B cell (primary cell): ENCODE results near the gene BCOR. TPM values are rescaled to one million over a fixed set of nuclear protein-coding genes. Genes with fewer than 3 reads are reported as not detected.

ENCODE experiments used
- ATAC-seq: fragments of 200-7000 bp; cut with Tn5 transposase; one replicate; pipeline ENCODE4 v1.10.0; 2021; ENCODE audit warnings: low read depth, mild to moderate bottlenecking, moderate number of reproducible peaks, moderate library complexity
- CTCF ChIA-PET: fragments of 350-600 bp; sonication (Branson Sonifier 250); formaldehyde crosslinking; loops from one replicate; lab custom pipeline; 2021; ENCODE audit warnings: antibody characterized with exemption, inconsistent platforms; lab: Charles Lee
- POLR2A ChIA-PET: fragments of 350-600 bp; sonication (Branson Sonifier 250); formaldehyde crosslinking; loops from one replicate; lab custom pipeline; 2021; ENCODE audit warnings: antibody characterized with exemption; lab: Charles Lee
- DNase-seq: peaks from one replicate; pipeline ENCODE4 v3.0.0; 2013
- H2AFZ ChIP-seq: 2 replicates; pipeline ENCODE4 v1.6.1; 2012; ENCODE audit warnings: mild to moderate bottlenecking, low read depth, low read length; ENCODE audit not compliant: insufficient read depth, poor library complexity, severe bottlenecking
- H3K27ac ChIP-seq, 2 donors: 1 replicate in 1 of 2; 2 replicates in 1 of 2; pipeline ENCODE4 v1.5.1; 2012 to 2013; ENCODE audit warnings: low read length in 2 of 2, mild to moderate bottlenecking in 2 of 2, moderate library complexity in 1 of 2
- H3K27me3 ChIP-seq, 4 experiments: fragments of 200-600 bp in 1 of 4; sonication (generic) in 1 of 4; replicated peaks in 1 of 4; 1 replicate in 2 of 4; 2 replicates in 2 of 4; pipeline versions ENCODE4 v1.6.1 to v1.7.0; 2013 to 2016; ENCODE audit warnings: low read length in 3 of 4, mild to moderate bottlenecking in 2 of 4, mixed read lengths in 1 of 4, moderate library complexity in 1 of 4; ENCODE audit not compliant: insufficient read depth in 4 of 4, control insufficient read depth in 3 of 4; ENCODE audit errors: control extremely low read depth in 1 of 4
- H3K36me3 ChIP-seq, 2 experiments: replicated peaks in 1 of 2; 1 replicate in 1 of 2; 2 replicates in 1 of 2; pipeline versions ENCODE4 v1.6.1 to v1.7.1; 2013; ENCODE audit warnings: low read length in 1 of 2; ENCODE audit not compliant: insufficient read depth in 2 of 2, control insufficient read depth in 1 of 2; ENCODE audit errors: control extremely low read depth in 1 of 2, extremely low read depth in 1 of 2
- H3K4me1 ChIP-seq, 2 donors: fragments of 200-600 bp in 1 of 2; sonication (generic) in 1 of 2; 1 replicate in 1 of 2; 2 replicates in 1 of 2; pipeline versions ENCODE4 v1.5.1 to v1.6.1; 2013 to 2017; ENCODE audit warnings: low read length in 2 of 2; ENCODE audit not compliant: control insufficient read depth in 2 of 2, insufficient read depth in 2 of 2
- H3K4me2 ChIP-seq: replicated peaks from 2 replicates; pipeline ENCODE3; 2012; ENCODE audit warnings: mild to moderate bottlenecking, low read depth, low read length; ENCODE audit not compliant: poor library complexity, severe bottlenecking
- H3K4me3 ChIP-seq, 5 experiments: fragments of 200-600 bp in 1 of 5; sonication (generic) in 1 of 5; 1 replicate in 3 of 5; 2 replicates in 2 of 5; pipeline versions ENCODE4 v1.5.1 to v1.7.0; 2011 to 2016; ENCODE audit warnings: low read length in 4 of 5, mild to moderate bottlenecking in 4 of 5, low read depth in 2 of 5, control low read depth in 1 of 5, moderate library complexity in 1 of 5; ENCODE audit not compliant: insufficient read depth in 1 of 5; ENCODE audit errors: control extremely low read depth in 1 of 5, extremely low read depth in 1 of 5
- H3K79me2 ChIP-seq: fragments of 200-600 bp; sonication (generic); one replicate; pipeline ENCODE4 v1.6.0; 2016; ENCODE audit warnings: low read length; ENCODE audit not compliant: control insufficient read depth, insufficient read depth
- H3K9ac ChIP-seq: fragments of 200-600 bp; sonication (generic); 2 replicates; pipeline ENCODE4 v1.6.1; 2017; ENCODE audit warnings: mild to moderate bottlenecking, low read length, moderate library complexity
- H3K9me3 ChIP-seq, 3 donors: one replicate each; pipeline versions ENCODE4 v1.6.1 to v1.7.1; 2013; ENCODE audit warnings: low read length in 2 of 3; ENCODE audit not compliant: control insufficient read depth in 2 of 3, insufficient read depth in 1 of 3; ENCODE audit errors: control extremely low read depth in 1 of 3
- H4K20me1 ChIP-seq: 2 replicates; pipeline ENCODE4 v1.6.0; 2012; ENCODE audit warnings: mild to moderate bottlenecking, low read length; ENCODE audit not compliant: insufficient read depth, control insufficient read depth, poor library complexity, severe bottlenecking
- H3K27ac Mint-ChIP-seq: one replicate; pipeline ENCODE4 v1.8.0; 2021; ENCODE audit warnings: mixed read lengths
- H3K27me3 Mint-ChIP-seq: one replicate; pipeline ENCODE4 v1.8.0; 2021; ENCODE audit warnings: mixed read lengths
- H3K4me1 Mint-ChIP-seq: one replicate; pipeline ENCODE4 v1.8.0; 2021; ENCODE audit warnings: mixed read lengths
- H3K4me3 Mint-ChIP-seq: one replicate; pipeline ENCODE4 v1.8.0; 2021; ENCODE audit warnings: mixed read lengths
- H3K9me3 Mint-ChIP-seq: one replicate; pipeline ENCODE4 v1.8.0; 2022; ENCODE audit warnings: mixed read lengths; ENCODE audit not compliant: insufficient read depth
- EZH2 ChIP-seq: IDR thresholded peaks from 2 replicates; pipeline ENCODE4 v1.6.1; 2012; ENCODE audit warnings: borderline replicate concordance, low read depth, mild to moderate bottlenecking, moderate library complexity, low read length; ENCODE audit not compliant: insufficient read depth, poor library complexity, severe bottlenecking
- WGBS: methylation state at CpG from one replicate; pipeline ENCODE4 v1.1.5; 2013; ENCODE audit warnings: missing lambda C conversion rate; ENCODE audit not compliant: insufficient coverage; 5-methylcytosine and 5-hydroxymethylcytosine counted together
- intact Hi-C: fragments of 100-400 bp; cut with micrococcal nuclease; formaldehyde crosslinking; loops from one replicate; pipeline ENCODE4 v1.10.0; 2022
- polyA plus RNA-seq: library from polyadenylated mRNA; depleted of rRNA; stranded (reverse); fragments of >200 nt; gene quantifications from 2 replicates; pipeline ENCODE4 v1.2.3, GENCODE V29; 2012
- total RNA-seq, 2 donors: library from RNA; stranded (reverse); fragments of 120-200 nt in 1 of 2; gene quantifications; 1 replicate in 1 of 2; 2 replicates in 1 of 2; pipeline versions ENCODE4 v1.2.3 to v1.2.4, GENCODE V29; 2013 to 2022
- TF ChIP-seq, protein P1 (sequence below): fragments of 200-600 bp; IDR thresholded peaks from one replicate; pipeline ENCODE4 v1.8.0; 2022; ENCODE audit warnings: antibody characterized with exemption, mild to moderate bottlenecking

Gene BCOR
- total and polyA plus RNA-seq, 2 donors (not counting 1 experiment from before 2014, with no cell fraction given), result 19.0 to 65.3 TPM

DNA sequence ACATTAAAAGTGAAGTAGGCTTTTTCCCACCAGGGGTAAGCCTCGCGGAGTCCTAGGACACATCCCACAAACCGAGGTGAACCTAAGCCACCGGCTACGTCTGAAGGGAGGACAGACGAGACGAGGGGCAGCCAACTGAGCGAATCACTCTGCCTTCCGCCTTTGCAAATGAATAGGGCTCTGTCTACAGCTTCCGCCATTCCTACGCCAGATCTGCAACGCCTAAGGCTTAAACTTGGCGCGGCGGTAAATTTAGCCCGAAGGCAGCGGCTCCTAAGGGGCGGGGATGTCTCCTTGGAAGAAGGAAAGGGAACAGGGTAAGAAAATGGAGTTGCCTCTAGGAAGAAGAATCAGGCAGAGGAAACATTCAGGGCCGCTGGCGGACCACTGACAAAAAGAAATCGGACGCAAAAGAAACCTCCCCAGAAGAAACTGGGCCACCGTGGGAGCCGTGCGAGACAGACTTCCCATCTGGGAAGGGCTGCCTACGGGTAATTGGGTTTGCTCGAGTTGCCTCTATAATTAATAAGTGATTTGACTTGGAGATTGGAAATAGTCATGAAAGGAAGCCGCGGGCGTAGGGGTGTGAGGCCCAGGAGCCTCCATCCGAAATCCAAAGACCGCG is 90.5 kb downstream of the BCOR start:
- H3K27me3 Mint-ChIP-seq, result peaks cover 15% of the 10 kb centered on the region

More for the DNA sequence above, 90.5 kb downstream of the BCOR start:
- no peaks in the 10 kb centered on the region for H4K20me1 ChIP-seq
- no peaks in the 10 kb centered on the region for H3K79me2 ChIP-seq
- no peaks in the 10 kb centered on the region for H3K9me3 Mint-ChIP-seq
- TF ChIP-seq EZH2, result no peak
- TF ChIP-seq, protein P1, sequence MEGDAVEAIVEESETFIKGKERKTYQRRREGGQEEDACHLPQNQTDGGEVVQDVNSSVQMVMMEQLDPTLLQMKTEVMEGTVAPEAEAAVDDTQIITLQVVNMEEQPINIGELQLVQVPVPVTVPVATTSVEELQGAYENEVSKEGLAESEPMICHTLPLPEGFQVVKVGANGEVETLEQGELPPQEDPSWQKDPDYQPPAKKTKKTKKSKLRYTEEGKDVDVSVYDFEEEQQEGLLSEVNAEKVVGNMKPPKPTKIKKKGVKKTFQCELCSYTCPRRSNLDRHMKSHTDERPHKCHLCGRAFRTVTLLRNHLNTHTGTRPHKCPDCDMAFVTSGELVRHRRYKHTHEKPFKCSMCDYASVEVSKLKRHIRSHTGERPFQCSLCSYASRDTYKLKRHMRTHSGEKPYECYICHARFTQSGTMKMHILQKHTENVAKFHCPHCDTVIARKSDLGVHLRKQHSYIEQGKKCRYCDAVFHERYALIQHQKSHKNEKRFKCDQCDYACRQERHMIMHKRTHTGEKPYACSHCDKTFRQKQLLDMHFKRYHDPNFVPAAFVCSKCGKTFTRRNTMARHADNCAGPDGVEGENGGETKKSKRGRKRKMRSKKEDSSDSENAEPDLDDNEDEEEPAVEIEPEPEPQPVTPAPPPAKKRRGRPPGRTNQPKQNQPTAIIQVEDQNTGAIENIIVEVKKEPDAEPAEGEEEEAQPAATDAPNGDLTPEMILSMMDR, result no peak
- ATAC-seq (no peak), DNase-seq (no peak)
- intact Hi-C loops, result no loop called here
- H3K4me1 Mint-ChIP-seq, result peaks cover 44% of the 10 kb centered on the region
- peak overlapping the region; percentile 68 for H3K4me3 Mint-ChIP-seq
- no peak overlapping the region for H3K9ac ChIP-seq
- WGBS, result 73% methylated on average over 17 of the region's 33 CpGs
- H3K4me1 ChIP-seq, result peaks cover 57 to 58% of the 10 kb centered on the region in 2 donors
- ChIA-PET CTCF (no interaction called here), POLR2A (interaction anchor here (1.6 kb wide), 1 partner anchor 90 kb away, joined by 6 read pairs; the partner anchor contains the start of gene BCOR)
- H3K4me2 ChIP-seq, result no peak overlapping the region
- no peaks in the 10 kb centered on the region for H3K9me3 ChIP-seq
- no peak overlapping the region for H3K4me3 ChIP-seq
- no peak overlapping the region for H2AFZ ChIP-seq
- H3K27ac ChIP-seq, result no peak overlapping the region
- no peak overlapping the region for H3K27ac Mint-ChIP-seq
- H3K27me3 ChIP-seq, result peaks cover 0 to 43% (median 15%) of the 10 kb centered on the region in 4 experiments
- no peaks in the 10 kb centered on the region for H3K36me3 ChIP-seq
